ENCODE results near the gene KCNH2. TPM values are rescaled to one million over a fixed set of nuclear protein-coding genes. Genes with fewer than 3 reads are reported as not detected.

KCNH2 gene
- total RNA-seq, 3 donors from 2014 or later (not counting 1 experiment from before 2014, with no cell fraction given), result 0.39 to 0.60 TPM; not detected in 1

DNA sequence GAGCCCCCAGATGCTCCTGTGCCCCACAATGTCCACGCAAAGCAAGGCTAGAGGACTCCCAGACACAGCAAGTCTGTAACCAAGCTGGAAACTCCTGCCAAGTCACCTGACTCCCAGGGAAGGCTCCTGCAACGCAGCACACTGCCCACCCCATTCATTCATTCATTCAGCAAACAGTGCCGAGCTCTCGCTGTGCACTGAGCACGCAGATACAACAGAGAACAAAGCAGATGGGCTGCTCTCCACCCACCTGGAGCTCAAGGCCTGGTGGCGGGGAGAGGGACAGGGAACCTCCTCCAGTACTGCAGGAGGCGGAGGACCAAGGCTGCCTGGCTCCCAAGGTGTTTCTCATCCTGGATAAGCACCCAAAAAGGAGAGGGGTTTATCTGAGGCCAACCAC lies 8.6 kb downstream of the KCNH2 start:
- intact Hi-C loops (cut with micrococcal nuclease), result no loop called here
- no peaks in the 10 kb centered on the region for H3K36me3 ChIP-seq (ENCODE audit: control insufficient read depth, insufficient read depth, low read length)
- peaks cover 23 to 30% of the 10 kb centered on the region in 2 donors for H3K27me3 Mint-ChIP-seq (ENCODE audit: low read depth in 2 of 2)
- H3K4me3 Mint-ChIP-seq, result no peak overlapping the region
- H3K4me3 ChIP-seq (ENCODE audit: low read length), result no peak overlapping the region
- H3K9me3 ChIP-seq (ENCODE audit: control insufficient read depth, insufficient read depth, low read length), result no peaks in the 10 kb centered on the region
- H3K9me3 Mint-ChIP-seq, result no peaks in the 10 kb centered on the region
- peaks cover 7% of the 10 kb centered on the region for H3K4me1 ChIP-seq (ENCODE audit: control insufficient read depth, insufficient read depth, low read length)
- no peak for ATAC-seq
- no peak overlapping the region for H3K27ac Mint-ChIP-seq
- no peak for DNase-seq
- peaks cover 4% of the 10 kb centered on the region for H3K27me3 ChIP-seq (ENCODE audit: control insufficient read depth, insufficient read depth, low read length)
- H3K27ac ChIP-seq (ENCODE audit: low read length), result no peak overlapping the region
- 78% methylated on average over 7 of the region's 7 CpGs for WGBS (ENCODE audit: insufficient coverage)
- TF ChIP-seq, protein P1, sequence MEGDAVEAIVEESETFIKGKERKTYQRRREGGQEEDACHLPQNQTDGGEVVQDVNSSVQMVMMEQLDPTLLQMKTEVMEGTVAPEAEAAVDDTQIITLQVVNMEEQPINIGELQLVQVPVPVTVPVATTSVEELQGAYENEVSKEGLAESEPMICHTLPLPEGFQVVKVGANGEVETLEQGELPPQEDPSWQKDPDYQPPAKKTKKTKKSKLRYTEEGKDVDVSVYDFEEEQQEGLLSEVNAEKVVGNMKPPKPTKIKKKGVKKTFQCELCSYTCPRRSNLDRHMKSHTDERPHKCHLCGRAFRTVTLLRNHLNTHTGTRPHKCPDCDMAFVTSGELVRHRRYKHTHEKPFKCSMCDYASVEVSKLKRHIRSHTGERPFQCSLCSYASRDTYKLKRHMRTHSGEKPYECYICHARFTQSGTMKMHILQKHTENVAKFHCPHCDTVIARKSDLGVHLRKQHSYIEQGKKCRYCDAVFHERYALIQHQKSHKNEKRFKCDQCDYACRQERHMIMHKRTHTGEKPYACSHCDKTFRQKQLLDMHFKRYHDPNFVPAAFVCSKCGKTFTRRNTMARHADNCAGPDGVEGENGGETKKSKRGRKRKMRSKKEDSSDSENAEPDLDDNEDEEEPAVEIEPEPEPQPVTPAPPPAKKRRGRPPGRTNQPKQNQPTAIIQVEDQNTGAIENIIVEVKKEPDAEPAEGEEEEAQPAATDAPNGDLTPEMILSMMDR (IDR thresholded peaks at IDR 0.05), result no peak
- H3K36me3 Mint-ChIP-seq, result no peaks in the 10 kb centered on the region
- peaks cover 0 to 5% of the 10 kb centered on the region in 2 donors for H3K4me1 Mint-ChIP-seq

DNA sequence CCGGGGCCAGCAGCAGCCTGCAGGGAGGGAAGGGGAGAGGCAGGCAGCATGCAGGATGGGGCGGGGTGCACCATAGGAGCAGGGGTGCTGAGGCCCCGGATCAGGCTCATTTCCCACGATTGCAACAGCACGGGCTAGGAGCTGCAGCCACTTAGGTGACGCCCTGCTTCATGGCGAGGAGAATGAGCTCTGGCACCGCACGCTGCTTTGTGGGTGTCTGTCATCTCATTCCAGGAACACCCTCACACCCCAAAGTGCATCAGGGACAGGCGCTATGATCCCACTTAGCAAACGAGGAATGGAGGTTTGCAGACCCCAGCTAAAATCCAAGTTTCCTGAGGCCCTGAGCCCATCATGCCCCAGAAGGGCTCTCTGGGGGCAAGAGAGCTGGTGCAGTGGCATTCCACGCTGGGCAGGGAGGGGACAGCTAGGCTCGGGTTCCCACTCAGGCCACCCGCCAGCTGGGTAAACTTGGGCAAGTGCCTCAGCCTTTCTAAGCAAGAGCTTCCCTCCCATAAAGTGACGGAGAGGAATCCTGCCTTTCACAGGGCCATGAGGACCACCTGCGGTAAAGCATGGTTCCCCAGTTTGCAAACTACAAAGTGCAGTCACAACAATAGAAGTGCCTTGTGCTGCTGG lies 9.3 kb downstream of the KCNH2 start:
- no peak overlapping the region for H3K4me3 Mint-ChIP-seq
- H3K27ac ChIP-seq (ENCODE audit: low read length), result no peak overlapping the region
- ATAC-seq, result no peak

DNA sequence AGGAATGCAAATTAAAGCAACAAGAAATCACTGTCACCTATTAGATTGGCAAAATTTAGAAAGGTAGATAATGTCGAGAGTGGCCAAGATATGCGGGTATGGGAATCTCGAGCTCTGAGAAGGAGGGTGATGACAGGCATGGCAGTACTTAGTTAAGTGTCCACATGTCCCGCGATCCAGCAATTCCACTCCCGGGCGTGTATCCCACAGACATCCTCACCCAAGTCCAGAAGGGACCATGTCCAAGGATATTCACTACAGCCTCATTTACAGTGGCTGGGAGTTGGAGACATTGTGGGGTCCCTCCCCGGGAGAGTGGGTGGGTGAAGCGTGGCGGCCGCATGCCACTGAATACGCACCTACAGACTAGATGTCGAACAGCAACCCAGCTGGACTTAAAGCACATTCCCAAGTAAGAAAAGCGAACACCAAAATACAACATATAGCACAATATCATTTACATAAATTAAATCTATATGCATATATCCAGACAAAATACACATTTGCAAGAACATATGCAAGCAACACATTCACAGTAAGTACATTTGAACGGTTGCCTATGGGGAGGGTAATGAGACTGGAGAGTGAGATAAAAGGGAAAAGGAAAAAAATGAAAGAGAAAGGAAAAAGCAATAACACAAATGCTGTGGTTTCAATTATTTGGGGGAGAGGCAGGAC lies 9.9 kb downstream of the KCNH2 start:
- intact Hi-C loops (cut with micrococcal nuclease), result no loop called here
- ATAC-seq, result no peak
- H3K4me1 Mint-ChIP-seq, result no peaks in the 10 kb centered on the region

More for the DNA sequence above, 9.3 kb downstream of the KCNH2 start:
- H3K36me3 ChIP-seq (ENCODE audit: control insufficient read depth, insufficient read depth, low read length), result no peaks in the 10 kb centered on the region
- no peaks in the 10 kb centered on the region for H3K9me3 ChIP-seq (ENCODE audit: control insufficient read depth, insufficient read depth, low read length)
- Mint-ChIP-seq H3K36me3 (no peaks in the 10 kb centered on the region), H3K9me3 (no peaks in the 10 kb centered on the region), H3K4me1 (no peaks in the 10 kb centered on the region), H3K27ac (no peak overlapping the region), H3K27me3 (ENCODE audit: low read depth in 2 of 2) (peaks cover 23 to 34% of the 10 kb centered on the region in 2 donors)
- 63% methylated on average over 16 of the region's 16 CpGs for WGBS (ENCODE audit: insufficient coverage)
- H3K4me1 ChIP-seq (ENCODE audit: control insufficient read depth, insufficient read depth, low read length), result peaks cover 2% of the 10 kb centered on the region
- TF ChIP-seq, protein P1 (IDR thresholded peaks at IDR 0.05), result no peak
- intact Hi-C loops (cut with micrococcal nuclease), result no loop called here
- H3K27me3 ChIP-seq (ENCODE audit: control insufficient read depth, insufficient read depth, low read length), result peaks cover 7% of the 10 kb centered on the region
- no peak overlapping the region for H3K4me3 ChIP-seq (ENCODE audit: low read length)
- DNase-seq, result no peak

More for the DNA sequence above, 9.9 kb downstream of the KCNH2 start:
- peaks cover 7% of the 10 kb centered on the region for H3K27me3 ChIP-seq (ENCODE audit: control insufficient read depth, insufficient read depth, low read length)
- Mint-ChIP-seq H3K27me3 (ENCODE audit: low read depth in 2 of 2) (peaks cover 24 to 34% of the 10 kb centered on the region in 2 donors), H3K36me3 (no peaks in the 10 kb centered on the region), H3K4me3 (no peak overlapping the region), H3K27ac (no peak overlapping the region), H3K9me3 (no peaks in the 10 kb centered on the region)
- TF ChIP-seq, protein P1 (IDR thresholded peaks at IDR 0.05), result no peak
- no peak for DNase-seq
- no peaks in the 10 kb centered on the region for H3K4me1 ChIP-seq (ENCODE audit: control insufficient read depth, insufficient read depth, low read length)
- no peak overlapping the region for H3K4me3 ChIP-seq (ENCODE audit: low read length)
- H3K36me3 ChIP-seq (ENCODE audit: control insufficient read depth, insufficient read depth, low read length), result no peaks in the 10 kb centered on the region
- no peaks in the 10 kb centered on the region for H3K9me3 ChIP-seq (ENCODE audit: control insufficient read depth, insufficient read depth, low read length)
- WGBS (ENCODE audit: insufficient coverage), result 92% methylated on average over 14 of the region's 15 CpGs
- H3K27ac ChIP-seq (ENCODE audit: low read length), result no peak overlapping the region

All from natural killer cell (primary cell).